K562 (cell line): ENCODE results near the gene S100A1. TPM values are rescaled to one million over a fixed set of nuclear protein-coding genes. Genes with fewer than 3 reads are reported as not detected.

Experiments used
- ATAC-seq: fragments of 200-7000 bp; cut with Tn5 transposase; 3 replicates; pipeline ENCODE4 v1.9.1; 2020; ENCODE audit warnings: moderate library complexity
- BruUV-seq: library from RNA; stranded (reverse); fragments of 400-500 nt; replicated peaks from 2 replicates; lab custom pipeline; 2021; lab: Mats Ljungman, UMichigan
- CTCF ChIA-PET: fragments of 300-600 bp; formaldehyde crosslinking; extraction: SDS; loops from one replicate; lab custom pipeline; 2021; ENCODE audit warnings: low intra/inter-chr PET ratio; lab: Yijun Ruan, JAX
- POLR2A ChIA-PET: fragments of 300-600, 350-650 bp; sonication (Branson Sonifier 250); formaldehyde crosslinking; extraction: SDS; loops from one replicate; lab custom pipeline; 2021; ENCODE audit warnings: antibody characterized with exemption, inconsistent platforms; lab: Yijun Ruan, JAX
- DNase-seq, 4 experiments: peaks; one replicate each; pipeline versions ENCODE4 v3.0.0 to v3.0.0-alpha.2; 2011 to 2018; ENCODE audit warnings: low spot score in 3 of 4, mixed read lengths in 3 of 4; ENCODE audit errors: extremely low read depth in 1 of 4
- FAIRE-seq: peaks from 2 replicates; lab custom pipeline; 2011; peaks lifted over from hg19 to GRCh38; lab: Jason Lieb, UNC
- H2AFZ ChIP-seq: 2 replicates; pipeline ENCODE4 v1.6.0; 2011; ENCODE audit warnings: low read depth, low read length, control low read depth, inconsistent platforms
- H3K27ac ChIP-seq: fragments of 200-600 bp; 3 replicates; pipeline ENCODE4 v1.8.0; 2011; ENCODE audit warnings: low read depth, mild to moderate bottlenecking, control low read depth, inconsistent platforms, low read length, moderate library complexity, mixed read lengths; ENCODE audit errors: extremely low read depth
- H3K27me3 ChIP-seq, 2 experiments: fragments of 300-600 bp in 1 of 2; 2 replicates in 1 of 2; 3 replicates in 1 of 2; pipeline versions ENCODE4 v1.6.0 to v1.8.0; 2011; ENCODE audit warnings: inconsistent platforms in 2 of 2, low read length in 2 of 2, mild to moderate bottlenecking in 1 of 2, mixed read lengths in 1 of 2, moderate library complexity in 1 of 2; ENCODE audit not compliant: control insufficient read depth in 2 of 2, insufficient read depth in 2 of 2
- H3K36me3 ChIP-seq: fragments of 300-600 bp; 3 replicates; pipeline ENCODE4 v1.8.0; 2011; ENCODE audit warnings: mild to moderate bottlenecking, low read length, inconsistent platforms; ENCODE audit not compliant: control insufficient read depth, insufficient read depth
- H3K4me1 ChIP-seq, 2 experiments: fragments of 200-600 bp in 1 of 2; replicated peaks in 1 of 2; 2 replicates in 1 of 2; 3 replicates in 1 of 2; pipeline versions ENCODE4 v1.5.1 to v1.8.0; 2011; ENCODE audit warnings: inconsistent platforms in 2 of 2, low read length in 2 of 2, mild to moderate bottlenecking in 1 of 2, mixed read lengths in 1 of 2, moderate library complexity in 1 of 2; ENCODE audit not compliant: control insufficient read depth in 2 of 2, insufficient read depth in 2 of 2
- H3K4me2 ChIP-seq: 2 replicates; pipeline ENCODE4 v1.6.1; 2011; ENCODE audit warnings: low read length, control low read depth, inconsistent platforms, mixed read lengths; ENCODE audit not compliant: insufficient read depth
- H3K4me3 ChIP-seq: fragments of 200-600 bp; sonication (generic), shearing (Covaris generic); 2 replicates; pipeline ENCODE4 v1.5.1; 2016; ENCODE audit warnings: control low read depth, inconsistent platforms
- H3K79me2 ChIP-seq: fragments of 200-600 bp; 3 replicates; pipeline ENCODE4 v1.8.0; 2011; ENCODE audit warnings: low read length, inconsistent platforms; ENCODE audit not compliant: control insufficient read depth, insufficient read depth
- H3K9ac ChIP-seq, 2 experiments: 2 replicates each; pipeline versions ENCODE4 v1.6.0 to v1.6.1; 2011; ENCODE audit warnings: low read depth in 2 of 2, low read length in 2 of 2, control low read depth in 1 of 2, inconsistent platforms in 1 of 2, mild to moderate bottlenecking in 1 of 2, mixed read lengths in 1 of 2; ENCODE audit not compliant: insufficient read depth in 1 of 2
- H3K9me1 ChIP-seq: one replicate; pipeline ENCODE4 v1.6.0; 2011; ENCODE audit warnings: inconsistent platforms, mild to moderate bottlenecking, low read length, moderate library complexity; ENCODE audit not compliant: control insufficient read depth, insufficient read depth
- H3K9me3 ChIP-seq: replicated peaks from 2 replicates; pipeline ENCODE4 v1.5.1; 2011; ENCODE audit warnings: low read depth, low read length, inconsistent platforms; ENCODE audit not compliant: control insufficient read depth, insufficient read depth
- H4K20me1 ChIP-seq: replicated peaks from 2 replicates; pipeline ENCODE4 v1.6.1; 2011; ENCODE audit warnings: low read length, inconsistent platforms, mixed read lengths; ENCODE audit not compliant: control insufficient read depth, insufficient read depth
- MYBL2 ChIP-seq, 2 experiments: fragments of 450-650 bp in 1 of 2; sonication (generic) in 1 of 2; formaldehyde crosslinking in 1 of 2; IDR thresholded peaks; 2 replicates each; pipeline versions ENCODE4 v1.6.1 to v1.8.1; 2017 to 2022; ENCODE audit warnings: borderline replicate concordance in 1 of 2, inconsistent platforms in 1 of 2, low read depth in 1 of 2, mild to moderate bottlenecking in 1 of 2, missing genetic modification reagents in 1 of 2, moderate library complexity in 1 of 2
- WGBS: fragments of 100-300 bp; shearing (Covaris generic); methylation state at CpG from one replicate; pipeline ENCODE4 v1.1.6; 2016; ENCODE audit warnings: low coverage, mixed read lengths; ENCODE audit not compliant: insufficient coverage; ENCODE audit errors: missing lambda C conversion rate; 5-methylcytosine and 5-hydroxymethylcytosine counted together
- in situ Hi-C: fragments of 300-500 bp; cut with MboI; formaldehyde crosslinking; loops from 4 replicates; pipeline ENCODE4 v1.15.0; 2018; ENCODE audit warnings: inconsistent platforms, mixed read lengths
- intact Hi-C: fragments of 100-400 bp; cut with micrococcal nuclease; formaldehyde crosslinking; loops from 2 replicates; pipeline ENCODE4 v1.14.2; 2022
- polyA plus RNA-seq, 8 experiments: library from polyadenylated mRNA; depleted of rRNA in 4 of 8; stranded (reverse) in 5 of 8; unstranded in 3 of 8; fragments of >200 nt; fragmentation: Nextera tagmentation in 2 of 8; fragmentation: Illumina TruSeq in 1 of 8; extraction: Ambion mirVana in 2 of 8; extraction: Trizol in 1 of 8; gene quantifications; 2 replicates each; pipeline versions ENCODE4 v1.2.1 to v1.2.3, GENCODE V29; 2011 to 2014; ENCODE audit warnings: inconsistent platforms in 1 of 8, missing spikeins in 1 of 8
- total RNA-seq, 7 experiments: library from RNA; depleted of rRNA in 6 of 7; stranded (reverse); fragments of >200 nt in 6 of 7; fragmentation: Illumina TruSeq in 2 of 7; extraction: Trizol in 2 of 7; gene quantifications; 2 replicates each; pipeline versions ENCODE4 v1.2.1 to v1.2.3, GENCODE V29; 2011 to 2021; ENCODE audit warnings: low replicate concordance in 1 of 7
- TF ChIP-seq, protein P1 (sequence below): sonication (generic); formaldehyde crosslinking; IDR thresholded peaks from 2 replicates; pipeline ENCODE4 v1.9.0; 2022; ENCODE audit warnings: mild to moderate bottlenecking, missing genetic modification reagents

The S100A1 gene
- total and polyA plus RNA-seq, 9 of the 15 experiments (the other 6 are each of a cell fraction or from before 2014, with no cell fraction given) = 0.44 to 30.1 (median 12.7) TPM

DNA sequence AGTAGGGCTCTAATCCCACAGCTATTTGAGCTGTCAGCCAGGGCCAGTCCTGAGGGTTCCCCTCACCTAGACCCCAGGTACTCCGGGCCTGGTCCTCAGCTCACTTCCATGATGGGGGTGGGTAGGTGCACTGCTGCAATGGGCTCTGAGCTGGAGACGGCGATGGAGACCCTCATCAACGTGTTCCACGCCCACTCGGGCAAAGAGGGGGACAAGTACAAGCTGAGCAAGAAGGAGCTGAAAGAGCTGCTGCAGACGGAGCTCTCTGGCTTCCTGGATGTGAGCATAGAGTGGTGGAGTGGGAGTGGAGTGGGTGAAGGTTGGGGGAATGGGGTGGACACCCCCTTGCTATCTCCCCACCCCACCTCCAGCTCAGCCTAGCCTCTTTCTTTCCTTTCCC lies 2.1 kb downstream of the S100A1 start:
- TF ChIP-seq, protein P1, sequence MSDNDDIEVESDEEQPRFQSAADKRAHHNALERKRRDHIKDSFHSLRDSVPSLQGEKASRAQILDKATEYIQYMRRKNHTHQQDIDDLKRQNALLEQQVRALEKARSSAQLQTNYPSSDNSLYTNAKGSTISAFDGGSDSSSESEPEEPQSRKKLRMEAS = 0 out of 2 replicates have a peak, but pooled peaks have one; percentile 19
- TF ChIP-seq MYBL2 (IDR thresholded peaks at IDR 0.05; ENCODE audit: low read depth) (no peak), MYBL2 (CRISPR knock-in tag; IDR thresholded peaks at IDR 0.05; ENCODE audit: borderline replicate concordance) (no peak)
- in situ Hi-C loops = no loop called here
- BruUV-seq = no TSS peak
- DNase-seq = no peak
- H2AFZ ChIP-seq = no peak overlapping the region
- H3K4me3 ChIP-seq = no peak overlapping the region
- peak overlapping the region in 1 of 2 experiments; percentile 39; a peak in 1 of 4 replicates for H3K9ac ChIP-seq
- no peaks in the 10 kb centered on the region for H3K27me3 ChIP-seq
- no peak overlapping the region for H3K4me2 ChIP-seq
- 64% methylated on average over 7 of the region's 7 CpGs for WGBS
- no peak for FAIRE-seq
- peaks cover 22% of the 10 kb centered on the region for H3K79me2 ChIP-seq
- no peak overlapping the region for H3K27ac ChIP-seq
- ATAC-seq = no peak
- H3K9me3 ChIP-seq = no peaks in the 10 kb centered on the region
- peaks cover 31 to 53% of the 10 kb centered on the region in 2 experiments for H3K4me1 ChIP-seq
- POLR2A ChIA-PET = interaction anchor here (0.5 to 4.3 kb wide), 5 partner anchors 13 to 233 kb away, joined by 3 to 18 read pairs (median 3); partner anchors contain the start of gene S100A14
- CTCF ChIA-PET = no interaction called here
- H3K9me1 ChIP-seq = no peaks in the 10 kb centered on the region
- H4K20me1 ChIP-seq = no peaks in the 10 kb centered on the region
- intact Hi-C loops = loop anchor here (5.0 kb wide), 1 partner anchor 98 kb away; no protein-coding TSS in a partner anchor
- H3K36me3 ChIP-seq = peaks cover 4% of the 10 kb centered on the region; the same call in 2 of the 3 replicates
